ENCODE measurements around the gene LGALS9.

DNA sequence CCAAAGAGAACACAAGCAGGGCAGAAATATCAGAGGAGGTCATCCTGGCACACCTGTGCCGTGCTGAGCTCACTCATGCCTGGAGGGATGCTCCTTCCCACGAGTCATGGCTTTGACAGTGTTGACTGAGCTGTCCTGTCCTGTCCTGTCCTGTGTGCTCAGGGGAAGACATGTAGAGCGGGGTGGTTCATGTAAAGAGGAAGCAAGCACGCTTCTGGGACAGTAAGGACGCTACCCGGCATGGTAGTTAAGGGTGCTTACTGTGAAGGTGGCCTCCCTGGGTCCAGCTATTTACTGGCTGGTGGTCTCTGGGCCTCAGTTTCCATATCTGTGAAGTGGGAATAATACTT is 398 bp downstream of the LGALS9 start:
- TF ChIP-seq CTCF (IDR thresholded peaks at IDR 0.05) (no peak), EZH2 (IDR thresholded peaks at IDR 0.05) (no peak), EZH2phosphoT487 (IDR thresholded peaks at IDR 0.05) (no peak)

Measured in neural progenitor cell (in vitro differentiated cells).